Stimulated activated CD4-positive, alpha-beta T cell treated with anti-CD3 and anti-CD28 coated beads, Interleukin-15, amount 100 ng/mL, for 24 hours (primary cell): ENCODE data around the gene ZACN.

ENCODE experiments used
- DNase-seq: peaks from one replicate; pipeline ENCODE4 v3.0.0-alpha.2; 2020

ZACN gene

GRCh38 chr17:76104140-76104895 is 25.3 kb downstream of the ZACN start:
- no peak for DNase-seq

- DNase-seq = no peak
Measured at GRCh38 chr17:76104896-76105231, 25.9 kb downstream of the ZACN start.

GRCh38 chr17:76106703-76107102 is 27.7 kb downstream of the ZACN start:
- no peak for DNase-seq

- DNase-seq = no peak
Measured at GRCh38 chr17:76107509-76107908, 28.5 kb downstream of the ZACN start.

- DNase-seq = no peak
Measured at GRCh38 chr17:76111956-76112355, 33.0 kb downstream of the ZACN start.

GRCh38 chr17:76115138-76115754 is 36.3 kb downstream of the ZACN start:
- DNase-seq = no peak

- no peak for DNase-seq
Measured at GRCh38 chr17:76119409-76120371, 40.7 kb downstream of the ZACN start.

GRCh38 chr17:76120658-76121008 is 41.7 kb downstream of the ZACN start:
- no peak for DNase-seq

- DNase-seq = peak; percentile 51
Measured at GRCh38 chr17:76121932-76122430, 43.0 kb downstream of the ZACN start.

GRCh38 chr17:76122431-76123190 is 43.6 kb downstream of the ZACN start:
- DNase-seq = no peak

GRCh38 chr17:76123191-76123499 is 44.2 kb downstream of the ZACN start:
- DNase-seq = no peak

GRCh38 chr17:76123749-76124581 is 45.0 kb downstream of the ZACN start:
- no peak for DNase-seq

GRCh38 chr17:76124582-76125390 is 45.8 kb downstream of the ZACN start:
- DNase-seq = no peak

- no peak for DNase-seq
Measured at GRCh38 chr17:76125391-76125675, 46.4 kb downstream of the ZACN start.

- no peak for DNase-seq
Measured at GRCh38 chr17:76125922-76126321, 46.9 kb downstream of the ZACN start.

GRCh38 chr17:76130473-76130872 is 51.5 kb downstream of the ZACN start:
- no peak for DNase-seq

- no peak for DNase-seq
Measured at GRCh38 chr17:76131051-76131691, 52.2 kb downstream of the ZACN start.

GRCh38 chr17:76131692-76132573 is 53.0 kb downstream of the ZACN start:
- no peak for DNase-seq
